BLaER1 (cell line): ENCODE measurements around the gene PIM3.

Experiments used
- H3K27ac ChIP-seq: shearing (Covaris generic); formaldehyde crosslinking; 2 replicates; pipeline ENCODE4 v1.8.1; 2022
- H3K27me3 ChIP-seq: shearing (Covaris generic); formaldehyde crosslinking; 2 replicates; pipeline ENCODE4 v1.8.1; 2022
- H3K36me3 ChIP-seq: shearing (Covaris generic); formaldehyde crosslinking; 2 replicates; pipeline ENCODE4 v1.8.1; 2022
- H3K4me1 ChIP-seq: shearing (Covaris generic); formaldehyde crosslinking; 2 replicates; pipeline ENCODE4 v1.8.1; 2022
- H3K4me2 ChIP-seq: shearing (Covaris generic); formaldehyde crosslinking; 2 replicates; pipeline ENCODE4 v1.8.1; 2022
- H3K4me3 ChIP-seq: shearing (Covaris generic); formaldehyde crosslinking; 2 replicates; pipeline ENCODE4 v1.8.1; 2022
- H3K9ac ChIP-seq: shearing (Covaris generic); formaldehyde crosslinking; 2 replicates; pipeline ENCODE4 v1.8.1; 2022
- H3K9me3 ChIP-seq: shearing (Covaris generic); formaldehyde crosslinking; 2 replicates; pipeline ENCODE4 v1.8.1; 2022
- H4K20me1 ChIP-seq: shearing (Covaris generic); formaldehyde crosslinking; 2 replicates; pipeline ENCODE4 v1.8.1; 2022
- Cebpa-rat ChIP-seq: shearing (Covaris generic); IDR thresholded peaks from 2 replicates; pipeline ENCODE4 v1.8.1; 2022

The PIM3 gene

DNA sequence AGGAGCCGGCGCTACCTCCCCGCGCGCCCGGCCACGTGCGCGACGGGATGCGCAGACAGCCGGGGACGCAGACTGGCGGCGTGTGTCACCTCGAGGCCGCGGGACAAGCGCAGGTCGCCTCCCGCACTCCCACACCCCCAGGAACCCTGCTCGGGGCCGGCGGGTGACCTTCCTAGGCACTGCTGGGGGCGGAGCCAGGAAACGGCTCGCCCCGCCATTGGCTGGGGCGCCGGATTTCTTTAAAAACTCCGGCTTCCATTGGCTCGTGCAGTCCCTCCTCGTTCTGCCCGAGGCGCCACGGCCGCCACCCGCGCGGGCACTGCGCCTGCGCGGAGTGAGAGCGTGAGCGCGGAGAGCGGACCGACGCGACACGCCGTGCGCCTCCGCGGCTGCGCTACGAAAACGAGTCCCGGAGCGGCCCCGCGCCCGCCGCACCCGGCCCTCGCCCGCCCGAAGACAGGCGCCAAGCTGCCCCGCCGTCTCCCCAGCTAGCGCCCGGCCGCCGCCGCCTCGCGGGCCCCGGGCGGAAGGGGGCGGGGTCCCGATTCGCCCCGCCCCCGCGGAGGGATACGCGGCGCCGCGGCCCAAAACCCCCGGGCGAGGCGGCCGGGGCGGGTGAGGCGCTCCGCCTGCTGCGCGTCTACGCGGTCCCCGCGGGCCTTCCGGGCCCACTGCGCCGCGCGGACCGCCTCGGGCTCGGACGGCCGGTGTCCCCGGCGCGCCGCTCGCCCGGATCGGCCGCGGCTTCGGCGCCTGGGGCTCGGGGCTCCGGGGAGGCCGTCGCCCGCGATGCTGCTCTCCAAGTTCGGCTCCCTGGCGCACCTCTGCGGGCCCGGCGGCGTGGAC is at the start of gene PIM3:
TSS of gene PIM3 (plus strand) at position 614 of the 846 bp plus-strand sequence. CDS start at position 790, 176 bp downstream.
- H3K27ac ChIP-seq: peak within 1 kb of the TSS; percentile 96
- H3K27me3 ChIP-seq: no peaks in the 10 kb centered on the region
- peak within 1 kb of the TSS; percentile 93 for H3K4me3 ChIP-seq
- H4K20me1 ChIP-seq: peaks cover 48% of the 10 kb centered on the region
- H3K4me2 ChIP-seq: peak within 1 kb of the TSS; percentile 100
- no peaks in the 10 kb centered on the region for H3K9me3 ChIP-seq
- H3K4me1 ChIP-seq: peaks cover 66% of the 10 kb centered on the region
- peaks cover 31% of the 10 kb centered on the region for H3K36me3 ChIP-seq
- no peak for TF ChIP-seq Cebpa-rat
- H3K9ac ChIP-seq: peak within 1 kb of the TSS; percentile 86

DNA sequence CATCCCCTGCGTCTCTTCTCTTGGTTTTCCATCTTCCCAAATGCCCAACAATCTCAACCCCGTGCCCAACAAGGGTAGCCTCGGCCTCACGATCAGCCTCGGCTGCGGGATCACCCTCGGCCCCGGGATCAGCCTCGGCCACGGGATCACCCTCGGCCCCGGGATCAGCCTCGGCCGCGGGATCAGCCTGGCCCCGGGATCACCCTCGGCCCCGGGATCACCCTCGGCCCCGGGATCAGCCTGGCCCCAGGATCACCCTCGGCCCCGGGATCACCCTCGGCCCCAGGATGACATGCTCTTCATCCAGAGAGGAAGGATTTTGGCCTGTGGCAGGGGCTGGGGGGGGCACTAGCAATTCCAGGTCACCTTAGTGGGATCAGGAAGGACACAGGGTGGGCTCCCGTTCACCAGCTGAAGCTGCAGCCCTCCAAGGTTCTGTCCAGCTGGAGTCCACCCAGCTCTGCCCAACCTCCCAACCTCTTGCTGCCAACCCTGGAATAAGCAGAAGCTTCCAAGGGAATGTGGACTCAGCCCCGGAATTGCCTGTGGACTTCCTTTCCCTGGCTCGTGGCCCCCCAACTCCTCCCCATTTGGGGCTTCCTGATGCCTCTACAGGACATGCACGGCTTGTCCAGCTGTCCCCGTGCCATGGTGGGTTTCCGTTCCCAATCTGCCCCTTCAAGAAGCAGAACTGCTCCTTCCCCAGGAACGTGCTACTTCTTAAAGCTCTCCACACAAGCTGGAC is 48.5 kb upstream of the PIM3 start:
- H3K9me3 ChIP-seq: no peaks in the 10 kb centered on the region
- no peaks in the 10 kb centered on the region for H3K27me3 ChIP-seq
- TF ChIP-seq Cebpa-rat: no peak
- H3K36me3 ChIP-seq: peaks cover 77% of the 10 kb centered on the region
- peaks cover 18% of the 10 kb centered on the region for H3K4me1 ChIP-seq
- H4K20me1 ChIP-seq: peaks cover 80% of the 10 kb centered on the region
- H3K27ac ChIP-seq: no peak overlapping the region
- no peak overlapping the region for H3K4me3 ChIP-seq
- no peak overlapping the region for H3K9ac ChIP-seq
- H3K4me2 ChIP-seq: no peak overlapping the region

DNA sequence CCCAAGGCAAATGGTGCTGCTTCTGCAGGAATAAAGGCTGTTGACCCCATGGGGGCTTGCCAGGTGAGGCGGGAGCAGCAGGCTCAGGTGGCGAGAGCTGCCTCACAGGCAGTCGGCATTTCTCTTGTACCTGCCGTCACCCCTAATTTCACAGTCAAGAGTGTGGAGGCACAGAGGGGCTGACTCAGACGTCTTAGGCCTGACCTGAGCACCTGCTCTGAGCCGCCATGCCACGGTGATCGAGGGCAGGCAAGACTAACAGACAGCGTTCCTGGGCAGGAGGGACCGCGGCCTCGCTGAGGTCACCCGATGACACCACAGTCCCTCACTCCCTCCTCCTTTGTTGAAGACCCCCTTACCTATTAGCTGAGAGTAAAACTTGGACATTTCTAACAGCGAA is 47.5 kb upstream of the PIM3 start:
- Histone ChIP-seq H3K27me3 (no peaks in the 10 kb centered on the region), H3K4me2 (no peak overlapping the region), H3K9me3 (no peaks in the 10 kb centered on the region), H3K27ac (no peak overlapping the region), H3K4me1 (peaks cover 22% of the 10 kb centered on the region), H3K4me3 (no peak overlapping the region), H3K36me3 (peaks cover 67% of the 10 kb centered on the region), H3K9ac (no peak overlapping the region), H4K20me1 (peaks cover 80% of the 10 kb centered on the region)
- TF ChIP-seq Cebpa-rat: no peak

DNA sequence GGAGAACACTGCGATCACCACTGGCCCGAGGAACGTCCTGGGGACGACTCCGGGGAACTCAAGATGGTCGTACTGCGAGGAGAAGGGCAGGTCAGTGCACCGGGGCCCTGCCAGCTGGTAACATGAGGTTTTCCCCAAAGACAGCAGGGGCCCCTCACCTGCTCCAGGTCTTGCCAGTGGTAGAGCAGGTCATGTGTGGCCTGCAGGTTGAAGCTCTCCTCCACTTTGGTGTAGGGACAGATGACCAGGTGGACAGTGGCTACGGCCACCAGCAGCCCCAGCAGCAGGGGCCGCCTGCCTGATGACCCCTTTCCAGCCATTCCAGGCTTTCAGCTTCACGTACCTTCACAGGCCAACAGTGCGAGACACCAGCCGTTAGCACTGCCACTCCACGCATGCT is 47.1 kb upstream of the PIM3 start:
- Histone ChIP-seq H4K20me1 (peaks cover 80% of the 10 kb centered on the region), H3K9me3 (no peaks in the 10 kb centered on the region), H3K4me1 (peaks cover 22% of the 10 kb centered on the region), H3K9ac (no peak overlapping the region), H3K27ac (no peak overlapping the region), H3K4me3 (no peak overlapping the region), H3K36me3 (peaks cover 63% of the 10 kb centered on the region), H3K27me3 (no peaks in the 10 kb centered on the region), H3K4me2 (no peak overlapping the region)
- no peak for TF ChIP-seq Cebpa-rat

DNA sequence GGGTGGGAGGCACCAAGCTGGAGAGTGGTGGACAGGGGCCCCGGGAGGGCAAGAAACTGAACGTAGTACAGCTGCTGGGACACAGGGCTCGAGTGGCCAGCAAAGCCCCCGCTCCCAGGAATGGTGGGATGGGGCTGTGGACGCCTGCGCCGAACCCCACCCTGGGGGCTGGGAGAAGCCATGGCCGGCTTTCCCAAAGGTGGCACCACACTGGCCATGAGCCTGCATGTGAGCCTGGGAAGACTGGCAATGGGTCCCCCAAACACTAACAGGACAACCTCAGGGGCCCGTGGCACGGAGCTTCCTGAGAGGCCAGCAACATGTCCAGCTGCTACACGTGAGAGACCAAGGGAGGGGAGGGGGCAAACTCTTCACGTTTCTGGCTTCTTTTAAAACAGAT is 46.3 kb upstream of the PIM3 start:
- H4K20me1 ChIP-seq: peaks cover 75% of the 10 kb centered on the region
- TF ChIP-seq Cebpa-rat: no peak
- no peak overlapping the region for H3K27ac ChIP-seq
- no peak overlapping the region for H3K4me3 ChIP-seq
- H3K9me3 ChIP-seq: no peaks in the 10 kb centered on the region
- H3K36me3 ChIP-seq: peaks cover 56% of the 10 kb centered on the region
- no peak overlapping the region for H3K4me2 ChIP-seq
- no peaks in the 10 kb centered on the region for H3K27me3 ChIP-seq
- no peak overlapping the region for H3K9ac ChIP-seq
- H3K4me1 ChIP-seq: peaks cover 26% of the 10 kb centered on the region

DNA sequence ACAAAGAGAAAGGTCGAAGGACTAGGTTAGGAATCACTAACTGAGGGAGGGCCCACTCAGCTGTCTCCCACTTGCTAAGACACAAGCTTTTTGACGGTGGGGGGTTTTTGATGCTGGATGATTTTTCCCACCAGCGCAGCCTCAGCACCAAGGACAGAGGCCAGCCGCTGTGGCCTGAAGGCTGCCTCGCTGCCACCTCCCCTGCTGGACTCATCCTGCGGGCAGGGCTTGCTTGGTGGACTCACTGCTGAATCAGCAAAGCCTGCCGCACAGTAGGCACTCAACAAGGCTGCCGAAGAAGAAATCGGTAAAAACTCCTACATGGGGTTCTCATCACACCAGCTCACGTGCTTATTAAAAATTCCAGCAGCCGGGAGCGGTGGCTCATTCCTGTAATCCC is 45.0 kb upstream of the PIM3 start:
- Histone ChIP-seq H4K20me1 (peaks cover 62% of the 10 kb centered on the region), H3K4me2 (no peak overlapping the region), H3K9me3 (no peaks in the 10 kb centered on the region), H3K36me3 (peaks cover 47% of the 10 kb centered on the region), H3K27ac (no peak overlapping the region), H3K4me3 (no peak overlapping the region), H3K9ac (no peak overlapping the region), H3K27me3 (no peaks in the 10 kb centered on the region), H3K4me1 (peaks cover 30% of the 10 kb centered on the region)
- TF ChIP-seq Cebpa-rat: no peak

DNA sequence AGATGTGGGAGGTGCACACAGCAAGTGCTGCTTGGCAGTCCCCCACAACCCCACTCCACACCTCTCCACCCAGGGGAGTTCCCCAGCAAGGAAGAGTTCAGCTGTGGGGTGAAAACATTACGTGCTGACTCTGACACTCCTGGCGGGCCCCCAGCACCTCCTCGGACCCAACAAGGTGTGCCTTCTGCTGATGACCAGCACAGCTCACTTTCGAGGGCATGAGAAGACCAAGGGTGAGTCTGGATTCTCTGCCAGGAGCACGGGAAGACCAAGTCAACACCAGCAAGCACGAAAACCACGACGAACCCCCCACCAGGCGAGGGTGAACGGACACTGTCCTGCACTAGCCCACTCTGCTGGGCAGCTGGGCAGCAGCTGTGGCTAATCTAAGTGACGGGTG is 43.7 kb upstream of the PIM3 start:
- Histone ChIP-seq H3K36me3 (peaks cover 47% of the 10 kb centered on the region), H3K9me3 (no peaks in the 10 kb centered on the region), H3K4me3 (peak overlapping the region; percentile 81), H3K27ac (no peak overlapping the region), H3K4me1 (peaks cover 43% of the 10 kb centered on the region), H3K27me3 (no peaks in the 10 kb centered on the region), H3K9ac (peak overlapping the region; percentile 94), H4K20me1 (peaks cover 51% of the 10 kb centered on the region), H3K4me2 (peak overlapping the region; percentile 91)
- TF ChIP-seq Cebpa-rat: no peak

DNA sequence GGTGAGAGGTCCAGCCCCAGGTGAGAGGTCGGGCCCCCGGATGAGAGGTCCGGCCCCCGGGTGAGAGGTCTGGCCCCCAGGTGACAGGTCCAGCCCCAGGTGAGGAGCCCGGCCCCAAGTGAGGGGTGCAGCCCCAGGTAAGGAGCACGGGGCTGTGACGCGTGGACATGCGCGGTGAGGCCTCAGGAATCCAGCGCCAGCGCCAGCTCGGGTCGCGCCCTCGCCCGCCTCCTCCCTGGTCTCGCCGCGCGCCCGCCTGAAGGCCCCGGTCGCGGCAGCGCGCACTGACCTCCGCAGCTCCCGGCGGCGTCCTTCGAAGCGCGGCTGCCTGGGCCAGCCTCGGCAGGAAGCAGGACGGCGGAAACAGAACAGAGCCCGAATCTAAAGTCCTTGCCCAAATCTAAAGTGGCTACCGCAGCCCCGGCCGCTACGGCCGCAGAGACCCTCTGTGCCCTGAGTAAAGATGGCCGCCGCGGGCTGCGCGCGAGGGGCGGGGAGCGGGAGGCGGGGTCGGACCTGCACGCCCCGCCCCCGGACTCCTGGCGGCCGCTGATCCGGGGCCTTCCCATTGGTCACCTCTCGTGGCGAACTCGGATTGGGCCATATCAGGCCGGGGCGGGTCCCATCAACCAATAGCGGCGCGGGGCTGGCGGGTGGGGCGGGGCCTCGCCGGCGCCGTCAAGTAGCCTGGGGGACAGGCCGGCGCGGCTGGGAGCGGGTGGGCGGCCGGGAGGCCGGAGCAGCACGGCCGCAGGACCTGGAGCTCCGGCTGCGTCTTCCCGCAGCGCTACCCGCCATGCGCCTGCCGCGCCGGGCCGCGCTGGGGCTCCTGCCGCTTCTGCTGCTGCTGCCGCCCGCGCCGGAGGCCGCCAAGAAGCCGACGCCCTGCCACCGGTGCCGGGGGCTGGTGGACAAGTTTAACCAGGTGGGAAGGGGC is 42.3 kb upstream of the PIM3 start, which contains the start of the genes ALG12 and CRELD2:
TSS of gene ALG12 (minus strand) at position 465 of the 937 bp plus-strand sequence. CDS start 4,673 bp downstream, outside the sequence.
TSS of gene CRELD2 (plus strand) at position 661 of the 937 bp plus-strand sequence. CDS start at position 797, 136 bp downstream.
- H3K9ac ChIP-seq: peak within 1 kb of the TSS; percentile 94
- peak within 1 kb of the TSS; percentile 95 for H3K4me2 ChIP-seq
- TF ChIP-seq Cebpa-rat: no peak
- no peaks in the 10 kb centered on the region for H3K9me3 ChIP-seq
- peak within 1 kb of the TSS; percentile 81 for H3K4me3 ChIP-seq
- peak within 1 kb of the TSS; percentile 91 for H3K27ac ChIP-seq
- peaks cover 33% of the 10 kb centered on the region for H3K36me3 ChIP-seq
- peaks cover 56% of the 10 kb centered on the region for H3K4me1 ChIP-seq
- no peaks in the 10 kb centered on the region for H3K27me3 ChIP-seq
- peaks cover 40% of the 10 kb centered on the region for H4K20me1 ChIP-seq
